Endothelial cell of umbilical vein (primary cell): ENCODE data around the gene CNTN5.

ENCODE experiments used
- GATA2 ChIP-seq: IDR thresholded peaks from 2 replicates; pipeline ENCODE4 v1.7.0; 2011; ENCODE audit warnings: low read depth, mild to moderate bottlenecking, moderate library complexity, mixed read lengths, low read length; ENCODE audit not compliant: insufficient read length, insufficient read depth
- POLR2AphosphoS5 ChIP-seq: IDR thresholded peaks from 2 replicates; pipeline ENCODE4 v1.6.1; 2012; ENCODE audit warnings: low read depth, mild to moderate bottlenecking, control low read depth, low read length, moderate library complexity; ENCODE audit not compliant: insufficient read depth

DNA sequence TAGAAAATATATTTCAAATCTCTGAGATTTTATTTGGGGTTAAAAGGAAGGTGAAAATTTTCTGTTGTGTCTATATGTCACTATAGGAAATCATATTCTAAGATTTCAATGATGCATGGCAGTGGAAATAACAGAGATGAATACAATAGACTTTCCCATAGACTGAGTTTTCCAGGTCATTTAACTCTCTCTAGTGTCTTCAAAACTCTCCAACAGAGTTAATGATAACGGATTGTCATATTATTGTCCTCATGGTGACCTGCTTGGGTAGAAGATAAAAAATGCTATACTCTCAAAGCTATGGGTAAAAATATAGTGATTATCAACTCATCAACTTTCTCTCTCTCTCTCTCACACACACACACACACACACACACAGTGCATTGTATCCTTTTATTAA lies 312.9 kb downstream of the CNTN5 start:
- TF ChIP-seq POLR2AphosphoS5 (no peak), GATA2 (no peak)
